ENCODE measurements around the gene DCAF8L2. TPM values are rescaled to one million over a fixed set of nuclear protein-coding genes. Genes with fewer than 3 reads are reported as not detected.

Gene DCAF8L2
- total RNA-seq, 1 donor from 2014 or later = 0.62 TPM

- TF ChIP-seq CTCF (IDR thresholded peaks at IDR 0.05; ENCODE audit: unreplicated experiment) = no peak
- Mint-ChIP-seq H3K27me3 (ENCODE audit: unreplicated experiment) (no peaks in the 10 kb centered on the region), H3K9me3 (ENCODE audit: unreplicated experiment) (no peaks in the 10 kb centered on the region), H3K4me3 (ENCODE audit: unreplicated experiment) (no peak overlapping the region), H3K4me1 (ENCODE audit: unreplicated experiment) (no peaks in the 10 kb centered on the region), H3K36me3 (ENCODE audit: low read depth, unreplicated experiment) (no peaks in the 10 kb centered on the region), H3K27ac (ENCODE audit: unreplicated experiment) (no peak overlapping the region)
- peak; percentile 3 for DNase-seq (ENCODE audit: low spot score)
Measured at GRCh38 chrX:27598312-27598711, 8.2 kb downstream of the DCAF8L2 start.

- Mint-ChIP-seq H3K9me3 (ENCODE audit: unreplicated experiment) (no peaks in the 10 kb centered on the region), H3K4me3 (ENCODE audit: unreplicated experiment) (no peak overlapping the region), H3K4me1 (ENCODE audit: unreplicated experiment) (no peaks in the 10 kb centered on the region), H3K27ac (ENCODE audit: unreplicated experiment) (no peak overlapping the region), H3K36me3 (ENCODE audit: low read depth, unreplicated experiment) (no peaks in the 10 kb centered on the region), H3K27me3 (ENCODE audit: unreplicated experiment) (no peaks in the 10 kb centered on the region)
- no peak for TF ChIP-seq CTCF (IDR thresholded peaks at IDR 0.05; ENCODE audit: unreplicated experiment)
- no peak for DNase-seq (ENCODE audit: low spot score)
Measured at GRCh38 chrX:27599928-27600327, 9.8 kb downstream of the DCAF8L2 start.

GRCh38 chrX:27600686-27601085, 10.5 kb downstream of the DCAF8L2 start:
- Mint-ChIP-seq H3K27me3 (ENCODE audit: unreplicated experiment) (no peaks in the 10 kb centered on the region), H3K27ac (ENCODE audit: unreplicated experiment) (no peak overlapping the region), H3K4me1 (ENCODE audit: unreplicated experiment) (no peaks in the 10 kb centered on the region), H3K36me3 (ENCODE audit: low read depth, unreplicated experiment) (no peaks in the 10 kb centered on the region), H3K4me3 (ENCODE audit: unreplicated experiment) (no peak overlapping the region), H3K9me3 (ENCODE audit: unreplicated experiment) (no peaks in the 10 kb centered on the region)
- no peak for TF ChIP-seq CTCF (IDR thresholded peaks at IDR 0.05; ENCODE audit: unreplicated experiment)
- no peak for DNase-seq (ENCODE audit: low spot score)

- Mint-ChIP-seq H3K4me3 (ENCODE audit: unreplicated experiment) (no peak overlapping the region), H3K27me3 (ENCODE audit: unreplicated experiment) (no peaks in the 10 kb centered on the region), H3K4me1 (ENCODE audit: unreplicated experiment) (no peaks in the 10 kb centered on the region), H3K9me3 (ENCODE audit: unreplicated experiment) (no peaks in the 10 kb centered on the region), H3K36me3 (ENCODE audit: low read depth, unreplicated experiment) (no peaks in the 10 kb centered on the region), H3K27ac (ENCODE audit: unreplicated experiment) (no peak overlapping the region)
- TF ChIP-seq CTCF (IDR thresholded peaks at IDR 0.05; ENCODE audit: unreplicated experiment) = no peak
- DNase-seq (ENCODE audit: low spot score) = no peak
Measured at GRCh38 chrX:27608671-27609070, 18.5 kb downstream of the DCAF8L2 start.

- Mint-ChIP-seq H3K4me3 (ENCODE audit: unreplicated experiment) (no peak overlapping the region), H3K27ac (ENCODE audit: unreplicated experiment) (peak overlapping the region; percentile 71), H3K9me3 (ENCODE audit: unreplicated experiment) (no peaks in the 10 kb centered on the region), H3K4me1 (ENCODE audit: unreplicated experiment) (peaks cover 3% of the 10 kb centered on the region), H3K36me3 (ENCODE audit: low read depth, unreplicated experiment) (no peaks in the 10 kb centered on the region), H3K27me3 (ENCODE audit: unreplicated experiment) (no peaks in the 10 kb centered on the region)
- DNase-seq (ENCODE audit: low spot score) = no peak
- no peak for TF ChIP-seq CTCF (IDR thresholded peaks at IDR 0.05; ENCODE audit: unreplicated experiment)
Measured at GRCh38 chrX:27619459-27619858, 29.3 kb downstream of the DCAF8L2 start.
